HG03045 (cell line): ENCODE measurements around the gene MINAR1.

Experiments used
- ATAC-seq: cut with Tn5 transposase; IDR thresholded peaks from one replicate; pipeline ENCODE4 v1.9.1; 2021; ENCODE audit warnings: mild to moderate bottlenecking, moderate library complexity; ENCODE audit not compliant: unreplicated experiment

MINAR1 gene

DNA sequence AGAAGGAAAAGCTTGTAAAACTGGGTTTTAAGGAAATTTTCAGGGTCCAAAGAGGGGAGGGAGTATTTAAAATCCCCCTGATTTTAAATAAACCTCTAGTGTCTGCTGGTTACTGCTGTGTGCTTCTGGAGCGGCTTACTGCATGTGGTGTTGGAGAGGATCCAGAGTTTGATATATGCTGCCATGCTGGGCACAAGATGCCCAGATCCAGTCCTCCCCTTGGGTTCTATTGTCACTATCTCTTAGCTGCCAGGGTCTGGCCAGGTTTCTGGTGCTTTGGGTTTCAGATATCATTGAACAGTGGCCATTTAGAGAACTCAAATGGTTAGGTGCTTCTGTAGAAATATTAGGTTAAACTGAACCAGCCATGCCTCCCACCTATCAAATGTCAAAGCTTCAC lies 27.5 kb downstream of the MINAR1 start:
- no peak for ATAC-seq

- ATAC-seq: no peak
Observed at GRCh38 chr15:79463043-79463780, 31.1 kb downstream of the MINAR1 start.

DNA sequence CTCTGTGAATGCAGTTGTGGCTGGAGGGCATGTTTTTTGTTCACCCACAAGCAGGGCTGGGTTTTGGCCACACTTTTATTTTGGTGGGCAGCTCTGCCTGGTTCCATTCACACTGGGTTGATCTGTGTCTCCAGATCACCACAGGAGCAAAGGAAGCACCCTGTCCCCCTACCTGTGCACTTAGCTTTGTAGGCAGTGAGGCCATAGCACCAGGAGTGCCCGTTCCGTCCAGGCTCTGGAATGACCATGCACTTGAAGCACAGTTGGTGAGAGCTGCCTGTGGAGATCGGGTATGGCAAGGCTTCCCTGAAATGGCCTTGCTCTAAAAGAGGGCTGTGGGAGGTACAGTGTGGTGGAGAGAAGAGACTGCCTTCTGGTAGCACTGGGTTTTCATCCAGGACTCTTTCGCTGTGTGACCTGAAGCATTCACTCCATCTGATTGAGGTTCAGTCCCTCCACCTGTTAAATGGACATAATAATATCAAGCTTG lies 31.7 kb downstream of the MINAR1 start:
- no peak for ATAC-seq

- ATAC-seq: no peak
Observed at GRCh38 chr15:79466488-79466887, 34.4 kb downstream of the MINAR1 start.

DNA sequence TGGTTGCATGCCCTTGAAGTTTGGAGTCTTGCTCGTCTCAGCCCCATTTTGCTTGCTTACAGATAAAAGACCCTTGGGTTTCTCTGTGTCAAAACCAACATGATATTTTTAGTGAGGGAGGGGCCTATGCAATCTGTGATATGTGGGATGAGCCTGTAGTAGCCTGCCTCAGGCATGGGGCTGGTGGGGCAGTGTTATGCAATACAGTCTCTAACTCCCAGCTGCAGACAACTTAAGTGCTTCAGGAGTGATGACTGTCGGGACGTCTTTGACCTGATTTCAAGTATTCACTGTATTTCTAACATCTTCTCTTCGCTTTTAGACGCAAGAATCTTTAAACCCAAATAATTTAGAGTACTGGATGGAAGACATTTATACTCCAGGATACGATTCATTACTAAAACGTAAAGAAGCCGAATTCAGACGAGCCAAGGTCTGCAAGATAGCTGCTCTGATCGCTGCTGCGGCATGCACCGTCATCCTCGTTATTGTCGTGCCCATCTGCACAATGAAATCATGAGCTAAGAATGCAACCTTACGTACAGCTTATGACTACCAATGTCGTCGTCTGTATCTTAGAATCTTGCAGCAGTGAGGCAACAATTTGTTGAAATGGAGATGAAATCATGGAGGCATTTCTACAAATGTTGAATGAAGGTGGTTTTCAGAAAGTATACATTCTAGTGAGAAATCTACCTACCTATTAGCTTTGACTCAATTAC lies 35.9 kb downstream of the MINAR1 start:
- ATAC-seq: no peak

DNA sequence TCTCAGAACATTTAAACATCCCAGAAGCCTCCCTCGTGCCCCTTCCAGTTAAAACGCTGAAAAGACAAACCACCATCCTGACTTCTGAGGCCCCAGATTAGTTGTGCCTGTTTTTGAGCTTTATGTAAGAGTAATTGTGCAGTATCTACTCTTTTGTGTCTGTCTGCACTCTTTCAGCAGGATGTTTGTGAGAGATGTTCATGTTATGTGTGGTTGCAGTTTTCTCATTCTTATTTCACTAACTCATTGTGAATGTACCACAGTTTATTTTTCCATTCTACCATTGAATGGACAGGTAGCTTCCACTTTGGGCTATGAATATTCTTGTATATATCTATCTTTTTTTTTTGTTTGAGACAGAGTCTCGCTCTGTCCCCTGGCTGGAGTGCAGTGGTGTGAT lies 40.3 kb downstream of the MINAR1 start:
- no peak for ATAC-seq

DNA sequence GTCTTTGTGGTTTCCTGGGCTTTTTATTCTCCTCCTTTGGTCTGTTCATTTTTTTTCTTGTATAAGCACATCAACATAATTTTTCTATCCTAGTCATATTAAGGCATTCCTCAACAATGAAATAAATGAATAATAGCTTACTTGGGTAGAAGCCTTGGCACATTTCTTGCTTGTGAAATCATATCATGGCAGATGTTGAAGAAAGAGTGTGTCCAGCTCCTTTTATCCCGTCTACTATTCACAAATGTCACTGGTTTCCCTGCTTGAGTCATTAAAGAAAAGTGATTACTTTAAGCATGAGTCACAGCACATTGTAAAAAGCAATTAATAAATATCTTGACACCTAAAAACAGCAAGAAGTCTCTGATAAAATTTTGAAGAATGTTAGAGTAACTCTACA lies 42.1 kb downstream of the MINAR1 start:
- ATAC-seq: no peak

DNA sequence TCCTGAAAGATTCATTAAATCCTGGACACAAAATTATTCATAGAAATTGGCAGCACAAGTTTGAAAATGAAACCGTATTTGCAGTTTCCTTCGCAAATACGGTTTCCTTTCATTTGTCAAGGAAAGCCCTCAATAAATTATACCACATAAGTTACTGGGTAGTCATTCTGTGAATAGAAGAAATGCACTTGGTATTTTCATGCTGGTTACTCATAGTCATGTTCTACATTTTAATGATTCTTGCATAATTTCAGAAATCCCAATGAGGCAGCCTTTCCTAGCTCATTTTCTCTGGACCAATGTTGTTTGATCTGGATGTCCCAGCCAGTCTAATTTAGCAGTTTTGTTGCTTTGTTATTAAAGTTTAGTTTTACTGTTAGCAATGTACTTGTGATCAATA lies 43.2 kb downstream of the MINAR1 start:
- no peak for ATAC-seq

GRCh38 chr15:79478108-79478507 lies 46.0 kb downstream of the MINAR1 start:
- no peak for ATAC-seq

- ATAC-seq: no peak
Observed at GRCh38 chr15:79479616-79480015, 47.5 kb downstream of the MINAR1 start.

- no peak for ATAC-seq
Observed at GRCh38 chr15:79481793-79482192, 49.7 kb downstream of the MINAR1 start.
